MM.1S (cell line): ENCODE data around the gene USF1.

Experiments used
- DNase-seq: peaks from one replicate; pipeline ENCODE4 v3.0.0-alpha.2; 2015
- H2AFZ ChIP-seq: fragments of 300-600 bp; sonication (generic); 2 replicates; pipeline ENCODE4 v1.6.0; 2016; ENCODE audit warnings: antibody characterized with exemption, low read length
- H3F3A ChIP-seq: fragments of 300-600 bp; sonication (generic); 2 replicates; pipeline ENCODE4 v1.6.1; 2016; ENCODE audit warnings: mild to moderate bottlenecking, antibody characterized with exemption, low read length, moderate library complexity, mixed read lengths; ENCODE audit not compliant: insufficient read depth
- H3K27ac ChIP-seq: fragments of 300-600 bp; sonication (generic); 2 replicates; pipeline ENCODE4 v1.5.1; 2016; ENCODE audit warnings: mild to moderate bottlenecking, low read length
- H3K27me3 ChIP-seq: fragments of 300-600 bp; sonication (generic); replicated peaks from 2 replicates; pipeline ENCODE4 v1.6.0; 2016; ENCODE audit warnings: low read length; ENCODE audit not compliant: insufficient read depth
- H3K36me3 ChIP-seq: fragments of 300-600 bp; sonication (generic); replicated peaks from 2 replicates; pipeline ENCODE4 v1.6.1; 2016; ENCODE audit warnings: mild to moderate bottlenecking, low read length, mixed read lengths; ENCODE audit not compliant: insufficient read depth
- H3K4me1 ChIP-seq: fragments of 300-600 bp; sonication (generic); 2 replicates; pipeline ENCODE4 v1.6.1; 2016; ENCODE audit warnings: low read length, mixed read lengths
- H3K4me2 ChIP-seq: fragments of 300-600 bp; sonication (generic); 2 replicates; pipeline ENCODE4 v1.6.0; 2016; ENCODE audit warnings: low read depth, low read length
- H3K4me3 ChIP-seq: fragments of 300-600 bp; sonication (generic); 2 replicates; pipeline ENCODE4 v1.5.1; 2016; ENCODE audit warnings: low read length, mixed read lengths
- H3K79me2 ChIP-seq: fragments of 300-600 bp; sonication (generic); 2 replicates; pipeline ENCODE4 v1.6.1; 2016; ENCODE audit warnings: mixed run types, low read length, mixed read lengths
- H3K9ac ChIP-seq: fragments of 300-600 bp; sonication (generic); 2 replicates; pipeline ENCODE4 v1.6.1; 2016; ENCODE audit warnings: low read length, mixed read lengths
- H3K9me2 ChIP-seq: fragments of 300-600 bp; sonication (generic); replicated peaks from 2 replicates; pipeline ENCODE4 v1.6.1; 2016; ENCODE audit warnings: mild to moderate bottlenecking, low read length, mixed read lengths; ENCODE audit not compliant: insufficient read depth
- H3K9me3 ChIP-seq: fragments of 300-600 bp; sonication (generic); replicated peaks from 2 replicates; pipeline ENCODE4 v1.6.1; 2016; ENCODE audit warnings: mild to moderate bottlenecking, low read length, mixed read lengths; ENCODE audit not compliant: insufficient read depth
- H4K20me1 ChIP-seq: fragments of 300-600 bp; sonication (generic); 2 replicates; pipeline ENCODE4 v1.6.1; 2016; ENCODE audit warnings: mild to moderate bottlenecking, low read length, moderate library complexity, mixed read lengths; ENCODE audit not compliant: insufficient read depth
- CTCF ChIP-seq: fragments of 300-600 bp; sonication (generic); IDR thresholded peaks from 2 replicates; pipeline ENCODE4 v1.5.1; 2016; ENCODE audit warnings: antibody characterized with exemption, low read length, mixed read lengths
- EZH2 ChIP-seq: fragments of 300-600 bp; sonication (generic); optimal IDR thresholded peaks from 2 replicates; pipeline ENCODE3; 2017; ENCODE audit warnings: low read depth, mild to moderate bottlenecking, antibody characterized with exemption, low read length, mixed read lengths
- EZH2phosphoT487 ChIP-seq: fragments of 300-600 bp; sonication (generic); IDR thresholded peaks from 2 replicates; pipeline ENCODE4 v1.6.1; 2018; ENCODE audit warnings: antibody characterized with exemption, low read length

USF1 gene

GRCh38 chr1:161073474-161074121 lies 27.8 kb upstream of the USF1 start:
- no peak overlapping the region for H3K4me3 ChIP-seq
- no peak overlapping the region for H3K27ac ChIP-seq
- no peaks in the 10 kb centered on the region for H3K9me3 ChIP-seq
- H3K4me2 ChIP-seq = no peak overlapping the region
- peaks cover 23% of the 10 kb centered on the region for H3F3A ChIP-seq
- H3K9ac ChIP-seq = no peak overlapping the region
- no peak overlapping the region for H2AFZ ChIP-seq
- no peaks in the 10 kb centered on the region for H3K9me2 ChIP-seq
- H3K4me1 ChIP-seq = peaks cover 15% of the 10 kb centered on the region
- no peaks in the 10 kb centered on the region for H3K27me3 ChIP-seq
- peaks cover 11% of the 10 kb centered on the region for H3K79me2 ChIP-seq
- no peaks in the 10 kb centered on the region for H4K20me1 ChIP-seq
- no peaks in the 10 kb centered on the region for H3K36me3 ChIP-seq
- TF ChIP-seq EZH2phosphoT487 = no peak
- TF ChIP-seq EZH2 = no peak
- no peak for TF ChIP-seq CTCF
- DNase-seq = no peak

- Histone ChIP-seq H3K27ac (no peak overlapping the region), H3K4me2 (no peak overlapping the region), H3K9me2 (no peaks in the 10 kb centered on the region), H4K20me1 (no peaks in the 10 kb centered on the region), H3K27me3 (no peaks in the 10 kb centered on the region), H3K36me3 (no peaks in the 10 kb centered on the region), H3K4me3 (no peak overlapping the region), H2AFZ (no peak overlapping the region), H3K9ac (no peak overlapping the region), H3K79me2 (peaks cover 18% of the 10 kb centered on the region), H3F3A (peaks cover 25% of the 10 kb centered on the region), H3K4me1 (peaks cover 18% of the 10 kb centered on the region), H3K9me3 (no peaks in the 10 kb centered on the region)
- TF ChIP-seq EZH2phosphoT487 = no peak
- DNase-seq = no peak
These were observed 27.1 kb upstream of the USF1 start for GRCh38 chr1:161072751-161073449.

GRCh38 chr1:161071886-161072371 lies 26.2 kb upstream of the USF1 start:
- peaks cover 25% of the 10 kb centered on the region for H3F3A ChIP-seq
- H3K9me3 ChIP-seq = no peaks in the 10 kb centered on the region
- peak; percentile 74 for DNase-seq
- H3K4me3 ChIP-seq = no peak overlapping the region
- H3K9me2 ChIP-seq = no peaks in the 10 kb centered on the region
- H3K79me2 ChIP-seq = peaks cover 28% of the 10 kb centered on the region
- no peaks in the 10 kb centered on the region for H4K20me1 ChIP-seq
- no peak for TF ChIP-seq EZH2phosphoT487
- no peak for TF ChIP-seq EZH2
- TF ChIP-seq CTCF = peak; percentile 67
- H2AFZ ChIP-seq = no peak overlapping the region
- no peaks in the 10 kb centered on the region for H3K27me3 ChIP-seq
- H3K36me3 ChIP-seq = no peaks in the 10 kb centered on the region
- H3K4me2 ChIP-seq = no peak overlapping the region
- H3K4me1 ChIP-seq = peaks cover 25% of the 10 kb centered on the region
- H3K9ac ChIP-seq = no peak overlapping the region
- no peak overlapping the region for H3K27ac ChIP-seq
